ENCODE measurements around the gene CEP128.

DNA sequence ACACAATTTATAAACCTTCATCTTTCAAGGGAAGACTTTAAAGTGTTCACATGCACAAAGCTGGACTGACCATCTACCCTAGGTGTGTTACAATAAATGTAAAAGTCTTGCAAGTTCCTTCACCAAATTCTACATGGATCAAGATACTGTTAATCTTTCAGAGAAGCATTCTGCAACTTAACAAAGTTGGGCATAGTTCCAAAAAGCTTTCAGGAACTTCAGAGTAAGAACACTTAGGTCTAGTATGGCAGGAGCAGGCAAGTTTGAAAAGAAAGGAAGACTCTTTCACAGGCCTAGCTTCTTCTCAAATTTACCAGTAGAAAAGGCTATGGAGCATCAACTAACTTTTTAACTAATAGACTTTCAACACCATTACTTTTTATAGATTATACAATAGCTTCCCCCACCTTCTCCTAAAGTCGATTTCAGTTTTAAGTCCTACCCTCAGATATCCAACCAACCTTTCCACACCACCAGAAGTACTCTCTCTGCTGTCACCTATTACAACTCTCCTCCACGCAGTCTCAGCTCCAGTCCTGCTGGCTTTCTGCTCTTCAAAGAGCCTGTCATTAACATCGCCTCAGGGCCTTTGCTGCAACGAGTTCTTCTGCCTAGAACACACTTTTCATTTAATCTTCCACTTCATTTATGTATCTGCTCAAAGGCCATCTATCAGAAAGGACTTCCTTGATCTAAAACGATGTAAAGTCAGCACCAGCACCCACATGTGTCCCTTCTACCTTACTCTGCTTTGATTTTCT is 333.9 kb downstream of the CEP128 start:
- no peak for TF ChIP-seq ZNF768 (tag by site-specific recombination; IDR thresholded peaks at IDR 0.05)
- TF ChIP-seq, protein P1, sequence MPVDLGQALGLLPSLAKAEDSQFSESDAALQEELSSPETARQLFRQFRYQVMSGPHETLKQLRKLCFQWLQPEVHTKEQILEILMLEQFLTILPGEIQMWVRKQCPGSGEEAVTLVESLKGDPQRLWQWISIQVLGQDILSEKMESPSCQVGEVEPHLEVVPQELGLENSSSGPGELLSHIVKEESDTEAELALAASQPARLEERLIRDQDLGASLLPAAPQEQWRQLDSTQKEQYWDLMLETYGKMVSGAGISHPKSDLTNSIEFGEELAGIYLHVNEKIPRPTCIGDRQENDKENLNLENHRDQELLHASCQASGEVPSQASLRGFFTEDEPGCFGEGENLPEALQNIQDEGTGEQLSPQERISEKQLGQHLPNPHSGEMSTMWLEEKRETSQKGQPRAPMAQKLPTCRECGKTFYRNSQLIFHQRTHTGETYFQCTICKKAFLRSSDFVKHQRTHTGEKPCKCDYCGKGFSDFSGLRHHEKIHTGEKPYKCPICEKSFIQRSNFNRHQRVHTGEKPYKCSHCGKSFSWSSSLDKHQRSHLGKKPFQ (tag by site-specific recombination; IDR thresholded peaks at IDR 0.05): no peak

Data from HEK293 (cell line).